Measurements from ENCODE around the gene ARHGAP18. TPM values are rescaled to one million over a fixed set of nuclear protein-coding genes. Genes with fewer than 3 reads are reported as not detected.

The ARHGAP18 gene
- total and polyA plus RNA-seq, 2 experiments from 2014 or later, result 12.5 to 23.8 TPM

DNA sequence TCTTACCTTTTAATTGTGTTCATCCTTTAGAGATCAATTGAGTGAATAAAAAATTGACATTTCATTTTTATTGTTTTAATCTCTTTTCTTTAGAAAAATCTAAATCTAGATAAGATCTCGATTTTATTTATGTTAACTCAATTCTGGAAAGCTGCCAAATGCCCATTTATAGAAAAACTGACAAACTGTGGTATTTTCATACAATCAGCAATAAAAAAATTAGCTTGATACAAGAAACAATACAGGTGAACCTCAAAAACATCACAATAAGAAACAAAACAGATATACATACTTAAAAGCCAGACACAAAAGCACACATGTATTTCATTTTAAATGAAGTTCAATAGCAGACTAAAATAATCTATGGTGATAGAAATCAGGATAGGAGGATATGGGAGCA is 30.0 kb upstream of the ARHGAP18 start:
- Histone ChIP-seq H3K4me1 (ENCODE audit: insufficient read depth) (peaks cover 7% of the 10 kb centered on the region; the same call in 1 of the 2 replicates), H3K4me2 (ENCODE audit: unreplicated experiment) (no peak overlapping the region), H3K4me3 (no peak overlapping the region), H4K20me1 (ENCODE audit: insufficient read depth) (no peaks in the 10 kb centered on the region), H3K27me3 (replicated peaks; ENCODE audit: insufficient read depth) (no peaks in the 10 kb centered on the region), H3K36me3 (ENCODE audit: low read depth) (no peaks in the 10 kb centered on the region), H3K27ac (no peak overlapping the region), H3K9ac (no peak overlapping the region), H3K9me2 (ENCODE audit: insufficient read depth) (no peaks in the 10 kb centered on the region), H3K79me2 (ENCODE audit: insufficient read depth) (no peaks in the 10 kb centered on the region), H3K9me3 (ENCODE audit: low read depth) (no peaks in the 10 kb centered on the region), H3F3A (ENCODE audit: insufficient read depth) (no peaks in the 10 kb centered on the region), H2AFZ (no peak overlapping the region)
- no peak for TF ChIP-seq EZH2 (IDR thresholded peaks at IDR 0.05; ENCODE audit: insufficient read depth, poor library complexity, severe bottlenecking)
- no peak for TF ChIP-seq EZH2phosphoT487 (IDR thresholded peaks at IDR 0.05; ENCODE audit: insufficient read depth, low read depth)
- WGBS, 2 experiments (ENCODE audit: low coverage in 1 of 2, low lambda C conversion rate in 2 of 2, missing lambda C conversion rate in 2 of 2), result 66 to 75% methylated on average over 1 of the region's 1 CpG
- no peak for DNase-seq
- in situ Hi-C loops (cut with MboI), result no loop called here

DNA sequence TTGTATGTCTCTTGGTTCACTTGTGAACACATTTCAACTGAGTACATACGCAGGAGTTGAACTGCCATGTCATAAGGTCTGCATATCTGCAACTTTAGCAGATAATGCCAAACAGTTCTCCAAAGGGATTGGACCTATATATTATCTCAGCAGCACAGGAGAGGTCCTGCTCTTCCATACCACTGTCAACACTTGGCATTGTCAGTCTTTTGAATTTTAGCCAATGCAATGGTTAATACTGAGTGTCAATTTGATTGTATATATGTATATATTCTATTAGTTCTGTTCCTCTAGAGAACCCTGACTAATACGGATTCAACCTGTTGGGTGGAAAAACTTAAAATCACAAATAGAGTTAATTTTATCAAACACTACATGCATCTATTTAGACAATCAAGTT is 26.1 kb upstream of the ARHGAP18 start:
- H3K9me3 ChIP-seq (ENCODE audit: low read depth), result no peaks in the 10 kb centered on the region
- WGBS, 2 experiments (ENCODE audit: low coverage in 1 of 2, low lambda C conversion rate in 2 of 2, missing lambda C conversion rate in 2 of 2), result 84 to 90% methylated on average over 2 of the region's 2 CpGs
- in situ Hi-C loops (cut with MboI), result no loop called here
- H2AFZ ChIP-seq, result no peak overlapping the region
- no peak overlapping the region for H3K27ac ChIP-seq
- H3K4me3 ChIP-seq, result no peak overlapping the region
- no peaks in the 10 kb centered on the region for H3K79me2 ChIP-seq (ENCODE audit: insufficient read depth)
- no peaks in the 10 kb centered on the region for H4K20me1 ChIP-seq (ENCODE audit: insufficient read depth)
- H3K4me2 ChIP-seq (ENCODE audit: unreplicated experiment), result no peak overlapping the region
- no peaks in the 10 kb centered on the region for H3K27me3 ChIP-seq (replicated peaks; ENCODE audit: insufficient read depth)
- no peaks in the 10 kb centered on the region for H3K36me3 ChIP-seq (ENCODE audit: low read depth)
- H3K9me2 ChIP-seq (ENCODE audit: insufficient read depth), result no peaks in the 10 kb centered on the region
- H3K9ac ChIP-seq, result no peak overlapping the region
- TF ChIP-seq EZH2 (IDR thresholded peaks at IDR 0.05; ENCODE audit: insufficient read depth, poor library complexity, severe bottlenecking), result no peak
- no peak for TF ChIP-seq EZH2phosphoT487 (IDR thresholded peaks at IDR 0.05; ENCODE audit: insufficient read depth, low read depth)
- no peaks in the 10 kb centered on the region for H3F3A ChIP-seq (ENCODE audit: insufficient read depth)
- peaks cover 8% of the 10 kb centered on the region; the same call in 1 of the 2 replicates for H3K4me1 ChIP-seq (ENCODE audit: insufficient read depth)
- DNase-seq, result no peak

DNA sequence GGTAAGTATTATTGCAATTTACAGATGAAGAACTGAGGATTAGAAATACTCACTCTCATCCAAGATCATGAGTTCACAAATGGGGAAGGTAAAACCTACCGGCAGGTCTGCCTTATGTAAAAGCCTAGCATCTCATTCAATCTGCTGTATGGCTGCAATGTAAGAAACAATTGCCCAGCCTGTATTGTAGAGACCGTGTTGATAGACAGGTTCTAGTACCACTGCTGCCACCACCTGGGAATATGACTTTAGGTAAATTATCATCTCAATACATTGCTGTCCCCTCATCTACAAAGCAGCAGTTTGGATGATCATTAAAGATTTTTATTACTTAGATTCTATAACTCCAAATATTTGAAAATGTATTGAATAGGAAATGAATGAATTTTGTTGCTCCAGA is 23.3 kb upstream of the ARHGAP18 start:
- Histone ChIP-seq H3K79me2 (ENCODE audit: insufficient read depth) (no peaks in the 10 kb centered on the region), H3K4me2 (ENCODE audit: unreplicated experiment) (no peak overlapping the region), H3K27ac (no peak overlapping the region), H3F3A (ENCODE audit: insufficient read depth) (no peaks in the 10 kb centered on the region), H3K9me2 (ENCODE audit: insufficient read depth) (no peaks in the 10 kb centered on the region), H2AFZ (no peak overlapping the region), H3K36me3 (ENCODE audit: low read depth) (no peaks in the 10 kb centered on the region), H3K4me1 (ENCODE audit: insufficient read depth) (peaks cover 8% of the 10 kb centered on the region; the same call in 1 of the 2 replicates), H4K20me1 (ENCODE audit: insufficient read depth) (no peaks in the 10 kb centered on the region), H3K9me3 (ENCODE audit: low read depth) (no peaks in the 10 kb centered on the region), H3K4me3 (no peak overlapping the region), H3K27me3 (replicated peaks; ENCODE audit: insufficient read depth) (no peaks in the 10 kb centered on the region), H3K9ac (no peak overlapping the region)
- no peak for TF ChIP-seq EZH2phosphoT487 (IDR thresholded peaks at IDR 0.05; ENCODE audit: insufficient read depth, low read depth)
- no peak for TF ChIP-seq EZH2 (IDR thresholded peaks at IDR 0.05; ENCODE audit: insufficient read depth, poor library complexity, severe bottlenecking)
- DNase-seq, result no peak
- 60 to 65% methylated on average over 2 of the region's 2 CpGs for WGBS, 2 experiments (ENCODE audit: low coverage in 1 of 2, low lambda C conversion rate in 2 of 2, missing lambda C conversion rate in 2 of 2)
- in situ Hi-C loops (cut with MboI), result no loop called here

DNA sequence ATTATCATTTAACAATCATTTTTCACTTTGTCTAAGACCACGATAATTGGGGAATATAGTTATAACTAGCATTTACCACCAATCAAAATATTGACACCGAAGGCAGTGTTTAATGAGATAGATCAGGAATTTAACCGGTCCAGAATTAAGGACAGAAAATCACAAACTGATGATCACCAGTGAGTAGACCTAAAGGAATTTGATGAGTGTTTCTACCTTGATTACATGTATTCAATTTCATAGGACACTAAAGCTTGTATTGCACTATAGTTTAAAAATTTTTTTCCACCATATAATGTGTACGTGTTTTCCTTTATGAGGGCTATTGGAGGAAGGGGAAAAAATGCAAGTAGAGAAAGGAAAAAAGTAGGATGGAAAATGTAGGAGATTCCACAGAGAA is 22.6 kb upstream of the ARHGAP18 start:
- H3K9me2 ChIP-seq (ENCODE audit: insufficient read depth), result no peaks in the 10 kb centered on the region
- H3K9ac ChIP-seq, result no peak overlapping the region
- 89 to 91% methylated on average over 4 of the region's 4 CpGs for WGBS, 2 experiments (ENCODE audit: low coverage in 1 of 2, low lambda C conversion rate in 2 of 2, missing lambda C conversion rate in 2 of 2)
- no peak overlapping the region for H3K27ac ChIP-seq
- H3K4me2 ChIP-seq (ENCODE audit: unreplicated experiment), result no peak overlapping the region
- H3K79me2 ChIP-seq (ENCODE audit: insufficient read depth), result no peaks in the 10 kb centered on the region
- peak; percentile 16 for DNase-seq
- no peaks in the 10 kb centered on the region for H3K9me3 ChIP-seq (ENCODE audit: low read depth)
- H3K36me3 ChIP-seq (ENCODE audit: low read depth), result no peaks in the 10 kb centered on the region
- H2AFZ ChIP-seq, result no peak overlapping the region
- no peaks in the 10 kb centered on the region for H3F3A ChIP-seq (ENCODE audit: insufficient read depth)
- peaks cover 8% of the 10 kb centered on the region; the same call in 1 of the 2 replicates for H3K4me1 ChIP-seq (ENCODE audit: insufficient read depth)
- H3K4me3 ChIP-seq, result no peak overlapping the region
- no peaks in the 10 kb centered on the region for H4K20me1 ChIP-seq (ENCODE audit: insufficient read depth)
- no peaks in the 10 kb centered on the region for H3K27me3 ChIP-seq (replicated peaks; ENCODE audit: insufficient read depth)
- no peak for TF ChIP-seq EZH2 (IDR thresholded peaks at IDR 0.05; ENCODE audit: insufficient read depth, poor library complexity, severe bottlenecking)
- TF ChIP-seq EZH2phosphoT487 (IDR thresholded peaks at IDR 0.05; ENCODE audit: insufficient read depth, low read depth), result no peak
- in situ Hi-C loops (cut with MboI), result no loop called here

DNA sequence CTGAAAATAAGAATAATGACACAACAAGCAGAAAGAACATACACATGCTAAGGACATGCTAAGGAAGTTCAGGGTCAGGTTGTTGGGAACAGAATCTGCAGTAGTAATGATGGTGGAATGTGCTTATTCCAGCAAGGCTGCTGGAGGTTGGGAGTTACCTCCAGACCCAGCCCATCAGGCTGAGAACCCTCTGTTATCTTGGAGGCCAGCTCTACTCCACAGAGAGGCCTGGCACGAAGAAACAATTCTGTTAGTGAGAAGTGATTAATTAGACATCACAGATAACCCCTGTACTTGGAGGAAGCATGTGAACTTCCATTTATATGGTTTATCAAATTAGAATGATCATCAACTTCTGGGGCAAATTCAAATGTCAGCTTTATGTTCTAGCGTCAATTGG is 22.1 kb upstream of the ARHGAP18 start:
- no peaks in the 10 kb centered on the region for H3K36me3 ChIP-seq (ENCODE audit: low read depth)
- H3K4me2 ChIP-seq (ENCODE audit: unreplicated experiment), result no peak overlapping the region
- no peaks in the 10 kb centered on the region for H3F3A ChIP-seq (ENCODE audit: insufficient read depth)
- H4K20me1 ChIP-seq (ENCODE audit: insufficient read depth), result no peaks in the 10 kb centered on the region
- peak; percentile 7 for DNase-seq
- no peaks in the 10 kb centered on the region for H3K27me3 ChIP-seq (replicated peaks; ENCODE audit: insufficient read depth)
- no peak overlapping the region for H3K9ac ChIP-seq
- no peaks in the 10 kb centered on the region for H3K9me3 ChIP-seq (ENCODE audit: low read depth)
- no peak overlapping the region for H3K4me3 ChIP-seq
- H3K27ac ChIP-seq, result no peak overlapping the region
- H3K4me1 ChIP-seq (ENCODE audit: insufficient read depth), result peaks cover 8% of the 10 kb centered on the region; the same call in 1 of the 2 replicates
- H2AFZ ChIP-seq, result peak overlapping the region; percentile 20; the same call in 1 of the 2 replicates
- H3K9me2 ChIP-seq (ENCODE audit: insufficient read depth), result no peaks in the 10 kb centered on the region
- in situ Hi-C loops (cut with MboI), result no loop called here
- no peaks in the 10 kb centered on the region for H3K79me2 ChIP-seq (ENCODE audit: insufficient read depth)
- no peak for TF ChIP-seq EZH2 (IDR thresholded peaks at IDR 0.05; ENCODE audit: insufficient read depth, poor library complexity, severe bottlenecking)
- TF ChIP-seq EZH2phosphoT487 (IDR thresholded peaks at IDR 0.05; ENCODE audit: insufficient read depth, low read depth), result no peak
- WGBS, 2 experiments (ENCODE audit: low coverage in 1 of 2, low lambda C conversion rate in 2 of 2, missing lambda C conversion rate in 2 of 2), result 97 to 98% methylated on average over 2 of the region's 2 CpGs
